H1 (cell line): ENCODE data around the gene TMEM18. TPM values are rescaled to one million over a fixed set of nuclear protein-coding genes. Genes with fewer than 3 reads are reported as not detected.

Experiments
- CTCF ChIA-PET: fragments of 300-600 bp; sonication (Branson Sonifier 250); formaldehyde crosslinking; loops from one replicate; lab custom pipeline; 2021; ENCODE audit not compliant: partially characterized antibody; lab: Charles Lee
- POLR2A ChIA-PET: fragments of 300-600 bp; sonication (Branson Sonifier 250); formaldehyde crosslinking; loops from one replicate; lab custom pipeline; 2021; ENCODE audit warnings: inconsistent platforms; ENCODE audit not compliant: partially characterized antibody; lab: Charles Lee
- DNase-seq, 2 experiments: peaks; one replicate each; pipeline versions ENCODE4 v3.0.0 to v3.0.0-alpha.2; 2010 to 2022; ENCODE audit warnings: low spot score in 2 of 2, low read depth in 1 of 2, mixed read lengths in 1 of 2
- FAIRE-seq: peaks from 2 replicates; lab custom pipeline; 2011; peaks lifted over from hg19 to GRCh38; lab: Jason Lieb, UNC
- H2AFZ ChIP-seq: 2 replicates; pipeline ENCODE4 v1.8.1; 2012; ENCODE audit warnings: low read length, inconsistent platforms
- H2AK5ac ChIP-seq: 2 replicates; pipeline ENCODE4 v1.6.1; 2013; ENCODE audit warnings: low read depth, low read length
- H2BK120ac ChIP-seq: replicated peaks from 2 replicates; pipeline ENCODE3; 2013; ENCODE audit warnings: low read depth, low read length, inconsistent platforms
- H2BK12ac ChIP-seq: 2 replicates; pipeline ENCODE4 v1.6.1; 2013; ENCODE audit warnings: low read depth, low read length
- H2BK15ac ChIP-seq: 2 replicates; pipeline ENCODE4 v1.6.1; 2013; ENCODE audit warnings: low read length
- H2BK20ac ChIP-seq: 2 replicates; pipeline ENCODE4 v1.6.1; 2013; ENCODE audit warnings: low read length
- H2BK5ac ChIP-seq: 2 replicates; pipeline ENCODE4 v1.6.1; 2013; ENCODE audit warnings: low read depth, low read length
- H3K14ac ChIP-seq: 2 replicates; pipeline ENCODE4 v1.6.1; 2013; ENCODE audit warnings: inconsistent platforms; ENCODE audit not compliant: insufficient read length
- H3K18ac ChIP-seq: 2 replicates; pipeline ENCODE4 v1.6.1; 2013; ENCODE audit warnings: low read length; ENCODE audit errors: extremely low read depth
- H3K23ac ChIP-seq: 2 replicates; pipeline ENCODE4 v1.6.1; 2013; ENCODE audit warnings: inconsistent platforms; ENCODE audit not compliant: insufficient read length
- H3K23me2 ChIP-seq: 2 replicates; pipeline ENCODE4 v1.6.1; 2013; ENCODE audit warnings: low read depth, low read length
- H3K27ac ChIP-seq: 2 replicates; pipeline ENCODE4 v1.6.1; 2011; ENCODE audit warnings: low read depth, low read length, inconsistent platforms
- H3K27me3 ChIP-seq, 4 experiments: replicated peaks in 1 of 4; 1 replicate in 1 of 4; 2 replicates in 3 of 4; pipeline versions ENCODE4 v1.6.1 to v1.8.1; 2011 to 2013; ENCODE audit warnings: low read length in 3 of 4, mild to moderate bottlenecking in 3 of 4, inconsistent platforms in 2 of 4, mixed read lengths in 2 of 4, moderate library complexity in 1 of 4; ENCODE audit not compliant: control insufficient read depth in 3 of 4, insufficient read depth in 3 of 4; ENCODE audit errors: extremely low read depth in 1 of 4
- H3K36me3 ChIP-seq, 4 experiments: 2 replicates each; pipeline versions ENCODE4 v1.6.1 to v1.8.1; 2011 to 2013; ENCODE audit warnings: mild to moderate bottlenecking in 4 of 4, low read length in 3 of 4, moderate library complexity in 2 of 4, control low read depth in 1 of 4, inconsistent platforms in 1 of 4; ENCODE audit not compliant: insufficient read depth in 4 of 4, control insufficient read depth in 2 of 4
- H3K4ac ChIP-seq: replicated peaks from 2 replicates; pipeline ENCODE3; 2013; ENCODE audit warnings: low read length, low read depth, mixed read lengths, inconsistent platforms; ENCODE audit not compliant: insufficient read length
- H3K4me1 ChIP-seq, 4 experiments: replicated peaks in 1 of 4; 1 replicate in 1 of 4; 2 replicates in 3 of 4; pipeline versions ENCODE4 v1.6.1 to v1.8.1; 2011 to 2013; ENCODE audit warnings: low read length in 3 of 4, inconsistent platforms in 2 of 4, mixed read lengths in 1 of 4; ENCODE audit not compliant: insufficient read depth in 4 of 4, control insufficient read depth in 3 of 4
- H3K4me2 ChIP-seq, 2 experiments: 2 replicates each; pipeline versions ENCODE4 v1.6.1 to v1.8.1; 2011 to 2013; ENCODE audit warnings: low read depth in 2 of 2, low read length in 2 of 2, control low read depth in 1 of 2, inconsistent platforms in 1 of 2, mild to moderate bottlenecking in 1 of 2; ENCODE audit not compliant: insufficient read depth in 1 of 2
- H3K4me3 ChIP-seq, 4 experiments: fragments of 200-600, 300-600 bp in 1 of 4; sonication (generic), shearing (Covaris generic), sonication (Bioruptor Twin) in 1 of 4; 2 replicates each; pipeline versions ENCODE4 v1.5.1 to v1.8.1; 2011 to 2016; ENCODE audit warnings: low read length in 4 of 4, low read depth in 3 of 4, control low read depth in 2 of 4, inconsistent platforms in 2 of 4, mild to moderate bottlenecking in 2 of 4, mixed read lengths in 1 of 4, moderate library complexity in 1 of 4; ENCODE audit not compliant: insufficient read depth in 2 of 4; ENCODE audit errors: extremely low read depth in 1 of 4
- H3K56ac ChIP-seq: replicated peaks from 2 replicates; pipeline ENCODE3; 2013; ENCODE audit warnings: low read depth, mild to moderate bottlenecking, mixed read lengths, low read length, inconsistent platforms; ENCODE audit not compliant: insufficient read length
- H3K79me1 ChIP-seq: 2 replicates; pipeline ENCODE4 v1.6.1; 2013; ENCODE audit warnings: low read depth, low read length, control low read depth
- H3K79me2 ChIP-seq, 2 experiments: 2 replicates each; pipeline versions ENCODE4 v1.6.1 to v1.8.1; 2012 to 2013; ENCODE audit warnings: low read length in 2 of 2, mild to moderate bottlenecking in 2 of 2, inconsistent platforms in 1 of 2; ENCODE audit not compliant: insufficient read depth in 2 of 2, control insufficient read depth in 1 of 2
- H3K9ac ChIP-seq, 4 experiments: replicated peaks in 1 of 4; 1 replicate in 1 of 4; 2 replicates in 3 of 4; pipeline versions ENCODE4 v1.6.1 to v1.8.1; 2011 to 2013; ENCODE audit warnings: low read depth in 3 of 4, low read length in 3 of 4, control low read depth in 2 of 4, mild to moderate bottlenecking in 2 of 4, moderate library complexity in 2 of 4, inconsistent platforms in 1 of 4; ENCODE audit errors: extremely low read depth in 1 of 4
- H3K9me3 ChIP-seq, 2 experiments: 2 replicates each; pipeline versions ENCODE4 v1.6.1 to v1.8.1; 2012 to 2013; ENCODE audit warnings: mild to moderate bottlenecking in 2 of 2, moderate library complexity in 2 of 2, control low read depth in 1 of 2, inconsistent platforms in 1 of 2, low read depth in 1 of 2, low read length in 1 of 2, mixed read lengths in 1 of 2; ENCODE audit not compliant: insufficient read depth in 2 of 2
- H4K20me1 ChIP-seq, 2 experiments: replicated peaks in 1 of 2; 2 replicates each; pipeline versions ENCODE3 to v1.8.1; 2011 to 2013; ENCODE audit warnings: inconsistent platforms in 2 of 2, low read length in 2 of 2, mild to moderate bottlenecking in 1 of 2; ENCODE audit not compliant: insufficient read depth in 2 of 2, control insufficient read depth in 1 of 2
- H4K5ac ChIP-seq: 2 replicates; pipeline ENCODE4 v1.6.1; 2013; ENCODE audit warnings: low read length, low read depth, mixed read lengths, inconsistent platforms; ENCODE audit not compliant: insufficient read length
- H4K8ac ChIP-seq: 2 replicates; pipeline ENCODE4 v1.8.0; 2013; ENCODE audit warnings: mild to moderate bottlenecking, moderate library complexity, low read length, inconsistent platforms; ENCODE audit not compliant: insufficient read depth; ENCODE audit errors: extremely low read depth
- H4K91ac ChIP-seq: replicated peaks from 2 replicates; pipeline ENCODE3; 2013; ENCODE audit warnings: low read length, mixed read lengths, inconsistent platforms; ENCODE audit not compliant: insufficient read length
- EZH2 ChIP-seq: fragments of 200-600 bp; sonication (generic); IDR thresholded peaks from 2 replicates; pipeline ENCODE4 v1.7.1; 2012; ENCODE audit warnings: low read depth, mild to moderate bottlenecking, moderate library complexity, low read length, inconsistent platforms; ENCODE audit not compliant: severe bottlenecking
- FOSL1 ChIP-seq: IDR thresholded peaks from 2 replicates; pipeline ENCODE4 v1.6.1; 2011; ENCODE audit warnings: mild to moderate bottlenecking, low read depth, low read length, moderate library complexity; ENCODE audit not compliant: insufficient read depth
- JUN ChIP-seq: IDR thresholded peaks from 2 replicates; pipeline ENCODE4 v1.6.1; 2011; ENCODE audit warnings: low read depth, mild to moderate bottlenecking, improper control_type of control experiment, low read length
- KDM1A ChIP-seq: fragments of 200-600, 300-600 bp; sonication (generic); IDR thresholded peaks from 2 replicates; pipeline ENCODE4 v1.7.1; 2016; ENCODE audit warnings: mild to moderate bottlenecking, low read length, borderline replicate concordance
- RXRA ChIP-seq: IDR thresholded peaks from 2 replicates; pipeline ENCODE4 v1.6.1; 2011; ENCODE audit warnings: low read depth, mild to moderate bottlenecking, low read length, moderate library complexity; ENCODE audit not compliant: insufficient read depth
- SAP30 ChIP-seq: fragments of 300-600 bp; sonication (generic); IDR thresholded peaks from 2 replicates; pipeline ENCODE4 v1.7.1; 2012; ENCODE audit warnings: low read length, moderate library complexity, mild to moderate bottlenecking, inconsistent platforms; ENCODE audit not compliant: insufficient read depth, insufficient replicate concordance
- SIX5 ChIP-seq: IDR thresholded peaks from 2 replicates; pipeline ENCODE4 v1.6.1; 2011; ENCODE audit warnings: mild to moderate bottlenecking, low read depth, low read length
- TAF7 ChIP-seq: optimal IDR thresholded peaks from 2 replicates; pipeline ENCODE3; 2011; ENCODE audit warnings: low read depth, mild to moderate bottlenecking, inconsistent platforms, low read length, moderate library complexity, borderline replicate concordance
- TCF12 ChIP-seq: IDR thresholded peaks from 2 replicates; pipeline ENCODE4 v1.6.1; 2011; ENCODE audit warnings: low read depth, mild to moderate bottlenecking, low read length
- YY1 ChIP-seq: IDR thresholded peaks from 2 replicates; pipeline ENCODE4 v1.6.1; 2011; ENCODE audit warnings: low read depth, mild to moderate bottlenecking, low read length
- WGBS, 2 experiments: shearing (Covaris generic) in 1 of 2; methylation state at CpG; one replicate each; pipeline versions ENCODE4 v1.1.6 to v1.1.7; 2013 to 2015; ENCODE audit warnings: low lambda C conversion rate in 2 of 2, mixed read lengths in 2 of 2, inconsistent platforms in 1 of 2, low coverage in 1 of 2, missing lambda C conversion rate in 1 of 2; ENCODE audit not compliant: insufficient replicate concordance in 2 of 2, insufficient coverage in 1 of 2, insufficient read length in 1 of 2; ENCODE audit errors: extremely low coverage in 1 of 2, missing lambda C conversion rate in 1 of 2; 5-methylcytosine and 5-hydroxymethylcytosine counted together
- polyA plus RNA-seq, 7 experiments: library from polyadenylated mRNA; depleted of rRNA in 3 of 7; stranded (reverse) in 5 of 7; unstranded in 2 of 7; fragments of >200 nt in 5 of 7; fragments of 200-250 nt in 2 of 7; gene quantifications; 1 replicate in 5 of 7; 2 replicates in 1 of 7; 4 replicates in 1 of 7; pipeline versions ENCODE4 v1.2.1 to v1.2.3, GENCODE V29; 2011 to 2013; ENCODE audit warnings: missing spikeins in 2 of 7, mixed read lengths in 2 of 7
- total RNA-seq: library from RNA; stranded (reverse); fragmentation: NEBNext Ultra II Directional; extraction: Animal tissue kit (Norgen Biotek cat#: 25700); gene quantifications from 2 replicates; pipeline ENCODE4 v1.2.1, GENCODE V29; 2021
- TF ChIP-seq, protein P1 (sequence below), 3 experiments: IDR thresholded peaks; 1 replicate in 2 of 3; 2 replicates in 1 of 3; pipeline versions ENCODE4 v1.5.1 to v1.6.1; 2011; ENCODE audit warnings: low read length in 3 of 3, mild to moderate bottlenecking in 3 of 3, inconsistent platforms in 2 of 3, low read depth in 1 of 3, moderate library complexity in 1 of 3; ENCODE audit not compliant: insufficient read depth in 1 of 3; ENCODE audit errors: control extremely low read depth in 1 of 3

The TMEM18 gene
- total and polyA plus RNA-seq, 2 of the 8 experiments (the other 6 are each of a cell fraction or from before 2014, with no cell fraction given) = 22.4 to 27.1 TPM

DNA sequence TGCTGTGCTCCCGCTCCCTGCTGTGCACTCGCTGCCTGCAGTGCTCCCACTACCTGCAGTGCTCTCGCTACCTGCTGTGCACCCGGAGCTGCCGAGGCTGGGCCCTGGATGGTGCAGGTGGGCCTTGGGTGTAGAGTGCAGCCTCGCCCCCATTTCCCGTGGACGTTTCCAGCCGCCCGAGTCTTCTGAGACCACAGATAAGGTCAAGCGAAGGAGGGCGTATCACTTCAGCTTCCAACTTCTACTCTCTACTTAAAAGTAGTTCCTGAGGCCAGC, 15.9 kb downstream of the TMEM18 start:
- H3K9ac ChIP-seq = no peak overlapping the region
- no peak overlapping the region for H2BK5ac ChIP-seq
- no peak overlapping the region for H2BK12ac ChIP-seq
- H2AK5ac ChIP-seq = 0 out of 2 replicates have a peak overlapping the region, but pooled peaks have one; percentile 65
- peaks cover 2 to 12% (median 5%) of the 10 kb centered on the region in 4 experiments; a peak in 6 of 8 replicates for H3K36me3 ChIP-seq
- no peak overlapping the region for H4K8ac ChIP-seq
- H2AFZ ChIP-seq = no peak overlapping the region
- no peak for TF ChIP-seq SAP30
- TF ChIP-seq FOSL1 = no peak
- no peak for TF ChIP-seq EZH2
- no peak for TF ChIP-seq KDM1A
- TF ChIP-seq, protein P1, sequence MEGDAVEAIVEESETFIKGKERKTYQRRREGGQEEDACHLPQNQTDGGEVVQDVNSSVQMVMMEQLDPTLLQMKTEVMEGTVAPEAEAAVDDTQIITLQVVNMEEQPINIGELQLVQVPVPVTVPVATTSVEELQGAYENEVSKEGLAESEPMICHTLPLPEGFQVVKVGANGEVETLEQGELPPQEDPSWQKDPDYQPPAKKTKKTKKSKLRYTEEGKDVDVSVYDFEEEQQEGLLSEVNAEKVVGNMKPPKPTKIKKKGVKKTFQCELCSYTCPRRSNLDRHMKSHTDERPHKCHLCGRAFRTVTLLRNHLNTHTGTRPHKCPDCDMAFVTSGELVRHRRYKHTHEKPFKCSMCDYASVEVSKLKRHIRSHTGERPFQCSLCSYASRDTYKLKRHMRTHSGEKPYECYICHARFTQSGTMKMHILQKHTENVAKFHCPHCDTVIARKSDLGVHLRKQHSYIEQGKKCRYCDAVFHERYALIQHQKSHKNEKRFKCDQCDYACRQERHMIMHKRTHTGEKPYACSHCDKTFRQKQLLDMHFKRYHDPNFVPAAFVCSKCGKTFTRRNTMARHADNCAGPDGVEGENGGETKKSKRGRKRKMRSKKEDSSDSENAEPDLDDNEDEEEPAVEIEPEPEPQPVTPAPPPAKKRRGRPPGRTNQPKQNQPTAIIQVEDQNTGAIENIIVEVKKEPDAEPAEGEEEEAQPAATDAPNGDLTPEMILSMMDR (IDR thresholded peaks at IDR 0.05; ENCODE audit: control extremely low read depth in 1 of 3, insufficient read depth in 1 of 3, low read depth in 1 of 3, low read length in 3 of 3) = no peak
- no peak for TF ChIP-seq RXRA
- no peak for TF ChIP-seq TAF7
- no peak for TF ChIP-seq YY1
- TF ChIP-seq JUN = no peak
- no peak for TF ChIP-seq TCF12
- no peak for TF ChIP-seq SIX5
- H3K4me2 ChIP-seq = no peak overlapping the region
- DNase-seq = no peak
- ChIA-PET POLR2A (no interaction called here), CTCF (interaction anchor here (0.6 to 2.8 kb wide), 6 partner anchors 12 to 544 kb away, joined by 3 to 15 read pairs (median 6); no protein-coding TSS in a partner anchor)
- WGBS, 2 experiments = 98% methylated on average over 12 of the region's 12 CpGs; no CpG with 5 or more reads in 1 of the 2 experiments
- H3K4ac ChIP-seq = no peak overlapping the region
- peaks cover 0 to 8% of the 10 kb centered on the region in 2 experiments for H4K20me1 ChIP-seq
- peaks cover 0 to 6% (median 0%) of the 10 kb centered on the region in 4 experiments; a peak in 2 of 7 replicates for H3K4me1 ChIP-seq
- no peak overlapping the region for H3K23ac ChIP-seq
- no peak overlapping the region for H3K27ac ChIP-seq
- no peak overlapping the region for H2BK120ac ChIP-seq
- no peak overlapping the region for H4K91ac ChIP-seq
- H2BK20ac ChIP-seq = no peak overlapping the region
- H3K14ac ChIP-seq = no peak overlapping the region
- no peak overlapping the region for H3K18ac ChIP-seq
- H3K56ac ChIP-seq = no peak overlapping the region
- H3K4me3 ChIP-seq = no peak overlapping the region
- no peak overlapping the region for H4K5ac ChIP-seq
- H3K23me2 ChIP-seq = 0 out of 2 replicates have a peak, but pooled peaks cover 1% of the 10 kb centered on the region
- H3K79me1 ChIP-seq = peaks cover 2% of the 10 kb centered on the region
- H3K79me2 ChIP-seq = no peaks in the 10 kb centered on the region
- peaks cover 12 to 13% of the 10 kb centered on the region in 2 experiments for H3K9me3 ChIP-seq
- H2BK15ac ChIP-seq = no peak overlapping the region
- no peak for FAIRE-seq
- H3K27me3 ChIP-seq = no peaks in the 10 kb centered on the region; a peak in 1 of 7 replicates
